Transverse colon (tissue), 4 donors: Measurements from ENCODE around the gene ERCC6L2. TPM values are rescaled to one million over a fixed set of nuclear protein-coding genes. Genes with fewer than 3 reads are reported as not detected.
A peak's percentile ranks its signal among the peaks of the same experiment; 100 is the strongest.

ENCODE experiments used
- DNase-seq: peaks from one replicate; pipeline ENCODE4 v3.0.0-alpha.2; 2019
- H3K27ac ChIP-seq, 4 donors: fragments of 200-600 bp; sonication (generic); 2 replicates each; pipeline ENCODE4 v1.5.1; 2016 to 2018; ENCODE audit warnings: inconsistent platforms in 4 of 4
- H3K27me3 ChIP-seq: fragments of 200-600 bp; sonication (generic); 2 replicates; pipeline ENCODE4 v1.5.1; 2017; ENCODE audit warnings: inconsistent platforms
- H3K36me3 ChIP-seq, 4 donors: fragments of 200-600 bp; sonication (generic); 2 replicates each; pipeline ENCODE4 v1.5.1; 2017 to 2019; ENCODE audit warnings: inconsistent platforms in 4 of 4
- H3K4me1 ChIP-seq, 4 donors: fragments of 200-600 bp; sonication (generic); 2 replicates each; pipeline ENCODE4 v1.5.1; 2017 to 2020; ENCODE audit warnings: inconsistent platforms in 4 of 4
- H3K4me3 ChIP-seq, 4 donors: fragments of 200-600 bp; sonication (generic); 1 replicate in 1 of 4; 2 replicates in 3 of 4; pipeline versions ENCODE4 v1.5.1 to v1.6.1; 2017 to 2019; ENCODE audit warnings: inconsistent platforms in 4 of 4
- H3K9me3 ChIP-seq, 2 donors: fragments of 200-600 bp; sonication (generic); 2 replicates each; pipeline ENCODE4 v1.5.1; 2017 to 2019; ENCODE audit warnings: inconsistent platforms in 2 of 2
- CTCF ChIP-seq, 5 experiments: fragments of 200-600 bp in 3 of 5; fragments of 450-650 bp in 2 of 5; sonication (generic) in 3 of 5; IDR thresholded peaks; 1 replicate in 2 of 5; 2 replicates in 3 of 5; pipeline ENCODE4 v1.5.1; 2016 to 2017; ENCODE audit warnings: antibody characterized with exemption in 5 of 5, inconsistent platforms in 3 of 5, mild to moderate bottlenecking in 2 of 5, moderate library complexity in 1 of 5
- EP300 ChIP-seq: sonication (generic); formaldehyde crosslinking; IDR thresholded peaks from one replicate; pipeline ENCODE4 v1.6.1; 2017; ENCODE audit warnings: antibody characterized with exemption, low read depth
- POLR2A ChIP-seq: fragments of 450-650 bp; IDR thresholded peaks from one replicate; pipeline ENCODE4 v1.6.1; 2016; ENCODE audit warnings: antibody characterized with exemption, mild to moderate bottlenecking, moderate library complexity
- POLR2AphosphoS5 ChIP-seq, 3 donors: sonication (generic); formaldehyde crosslinking; IDR thresholded peaks; one replicate each; pipeline ENCODE4 v1.6.1; 2016; ENCODE audit warnings: antibody characterized with exemption in 3 of 3
- WGBS, 2 donors: methylation state at CpG; one replicate each; pipeline ENCODE4 v1.1.5; 2018; ENCODE audit warnings: low coverage in 1 of 2; 5-methylcytosine and 5-hydroxymethylcytosine counted together
- in situ Hi-C, 4 donors: fragments of 200-750 bp; cut with MboI; loops; one replicate each; pipeline versions ENCODE4 v1.15.0 to v1.15.1; 2017; ENCODE audit warnings: low sequenced_read_pairs in 3 of 4, low pct_ligation_motif_present in 1 of 4, low pct_unique_long_range_greater_than_20kb in 1 of 4
- intact Hi-C: fragments of 100-400 bp; cut with DNase I; formaldehyde crosslinking; loops from one replicate; pipeline ENCODE4 v1.15.1; 2023; ENCODE audit warnings: low total_unique reads
- total RNA-seq, 4 donors: library from RNA; depleted of rRNA; stranded (reverse); fragments of >200 nt; gene quantifications; one replicate each; pipeline ENCODE4 v1.1.0, GENCODE V29; 2016

The ERCC6L2 gene
- total RNA-seq, 4 donors from 2014 or later: 62.7 to 84.6 (median 77.3) TPM

- WGBS, 2 donors: 0% methylated on average over 4 to 9 of the region's 9 CpGs
- in situ Hi-C loops: loop anchor here in 1 of 4 donors (10.0 kb wide), 1 partner anchor 361 kb away; the partner anchor contains the start of gene PTCH1
- no peak for DNase-seq
- H3K9me3 ChIP-seq: no peaks in the 10 kb centered on the region
- intact Hi-C loops: loop anchor here (5.0 to 10.0 kb wide), 3 partner anchors 101 to 559 kb away; partner anchors contain the start of gene FANCC
- H3K4me1 ChIP-seq: peaks cover 0 to 25% (median 15%) of the 10 kb centered on the region in 4 donors
- no peaks in the 10 kb centered on the region for H3K27me3 ChIP-seq
- no peak for TF ChIP-seq EP300
- no peak for TF ChIP-seq CTCF (IDR thresholded peaks at IDR 0.05)
- no peak for TF ChIP-seq POLR2AphosphoS5 (IDR thresholded peaks at IDR 0.05)
- no peak for TF ChIP-seq POLR2A
- H3K27ac ChIP-seq: no peak overlapping the region
- H3K36me3 ChIP-seq: peaks cover 0 to 5% (median under 1%) of the 10 kb centered on the region in 4 donors
- peak overlapping the region in 1 of 4 donors; percentile 41 for H3K4me3 ChIP-seq
Measured at GRCh38 chr9:95876138-95876444, 600 bp downstream of the ERCC6L2 start.

DNA sequence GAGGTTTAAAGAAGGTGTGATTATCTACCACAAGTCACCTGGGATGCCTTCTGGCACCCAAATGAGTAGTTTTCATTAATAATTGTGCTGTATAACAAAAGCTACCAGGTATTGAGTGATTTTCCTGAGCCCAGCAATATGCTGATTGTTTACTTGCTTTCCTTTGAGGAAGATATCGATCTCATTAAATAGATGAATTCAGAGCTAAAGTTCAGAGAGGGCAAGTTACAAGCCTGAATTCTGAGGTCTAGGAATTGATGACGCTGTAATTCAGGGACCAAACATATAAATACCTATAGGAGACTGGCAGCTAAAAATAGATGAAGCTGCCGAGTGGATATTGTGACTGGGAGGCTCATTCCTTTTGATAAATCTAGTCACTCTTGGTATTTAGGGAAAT, 1.1 kb downstream of the ERCC6L2 start:
- 10 to 20% methylated on average over 3 of the region's 3 CpGs for WGBS, 2 donors
- in situ Hi-C loops (loop anchor here in 1 of 4 donors (10.0 kb wide), 1 partner anchor 362 kb away; the partner anchor contains the start of gene PTCH1), intact Hi-C loops (loop anchor here (5.0 to 10.0 kb wide), 3 partner anchors 102 to 559 kb away; partner anchors contain the start of gene FANCC)
- peak overlapping the region in 1 of 4 donors; percentile 41 for H3K4me3 ChIP-seq
- no peaks in the 10 kb centered on the region for H3K9me3 ChIP-seq
- H3K4me1 ChIP-seq: peaks cover 0 to 25% (median 15%) of the 10 kb centered on the region in 4 donors
- DNase-seq: no peak
- TF ChIP-seq CTCF (IDR thresholded peaks at IDR 0.05): no peak
- TF ChIP-seq POLR2A: no peak
- no peak for TF ChIP-seq POLR2AphosphoS5 (IDR thresholded peaks at IDR 0.05)
- TF ChIP-seq EP300: no peak
- no peak overlapping the region for H3K27ac ChIP-seq
- H3K36me3 ChIP-seq: peaks cover 0 to under 1% (median 0%) of the 10 kb centered on the region in 4 donors
- no peaks in the 10 kb centered on the region for H3K27me3 ChIP-seq

DNA sequence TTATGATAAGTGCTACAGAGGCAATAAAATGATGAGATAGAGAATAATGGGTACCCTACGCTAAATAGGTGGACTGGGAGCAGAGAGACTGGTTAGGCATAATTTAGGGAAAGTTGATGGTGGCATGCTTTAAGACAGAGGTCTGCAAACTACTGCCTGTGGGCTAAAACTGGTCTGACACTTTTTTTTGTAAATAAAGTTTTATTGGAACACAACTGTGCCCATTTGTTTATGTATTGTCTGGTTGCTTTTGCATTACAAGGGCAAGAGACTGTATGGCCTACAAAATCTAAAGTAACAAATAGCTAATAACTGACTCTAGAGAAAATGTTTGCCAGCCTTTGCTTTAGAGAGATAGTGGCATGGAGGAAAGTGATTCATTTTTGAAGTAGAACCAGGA, 2.5 kb downstream of the ERCC6L2 start:
- Histone ChIP-seq H3K4me3 (no peak overlapping the region), H3K4me1 (peaks cover 0 to 32% (median 15%) of the 10 kb centered on the region in 4 donors), H3K9me3 (no peaks in the 10 kb centered on the region), H3K27ac (no peak overlapping the region), H3K27me3 (no peaks in the 10 kb centered on the region), H3K36me3 (peaks cover 0 to 3% (median 0%) of the 10 kb centered on the region in 4 donors)
- TF ChIP-seq EP300 (no peak), POLR2A (no peak), CTCF (IDR thresholded peaks at IDR 0.05) (no peak), POLR2AphosphoS5 (IDR thresholded peaks at IDR 0.05) (no peak)
- DNase-seq: no peak
- 96 to 100% methylated on average over 1 of the region's 1 CpG for WGBS, 2 donors
- intact Hi-C loops: loop anchor here (5.0 to 10.0 kb wide), 3 partner anchors 103 to 561 kb away; partner anchors contain the start of gene FANCC
- in situ Hi-C loops: loop anchor here in 1 of 4 donors (10.0 kb wide), 1 partner anchor 363 kb away; the partner anchor contains the start of gene PTCH1

- no peaks in the 10 kb centered on the region for H3K9me3 ChIP-seq
- H3K4me3 ChIP-seq: no peak overlapping the region
- H3K27ac ChIP-seq: peak overlapping the region; percentile 0 to 47 (median 6)
- in situ Hi-C loops: loop anchor here in 1 of 4 donors (10.0 kb wide), 1 partner anchor 365 kb away; the partner anchor contains the start of gene PTCH1
- no peaks in the 10 kb centered on the region for H3K27me3 ChIP-seq
- TF ChIP-seq POLR2A (no peak), POLR2AphosphoS5 (IDR thresholded peaks at IDR 0.05) (no peak)
- no peak for DNase-seq
- H3K4me1 ChIP-seq: peaks cover 0 to 23% (median 8%) of the 10 kb centered on the region in 4 donors
- intact Hi-C loops: loop anchor here (5.0 to 10.0 kb wide), 3 partner anchors 105 to 562 kb away; partner anchors contain the start of gene FANCC
- H3K36me3 ChIP-seq: peaks cover 0 to 12% (median 0%) of the 10 kb centered on the region in 4 donors
Measured at GRCh38 chr9:95879591-95879990, 4.1 kb downstream of the ERCC6L2 start.
